ENCODE measurements around the gene DSE.

DNA sequence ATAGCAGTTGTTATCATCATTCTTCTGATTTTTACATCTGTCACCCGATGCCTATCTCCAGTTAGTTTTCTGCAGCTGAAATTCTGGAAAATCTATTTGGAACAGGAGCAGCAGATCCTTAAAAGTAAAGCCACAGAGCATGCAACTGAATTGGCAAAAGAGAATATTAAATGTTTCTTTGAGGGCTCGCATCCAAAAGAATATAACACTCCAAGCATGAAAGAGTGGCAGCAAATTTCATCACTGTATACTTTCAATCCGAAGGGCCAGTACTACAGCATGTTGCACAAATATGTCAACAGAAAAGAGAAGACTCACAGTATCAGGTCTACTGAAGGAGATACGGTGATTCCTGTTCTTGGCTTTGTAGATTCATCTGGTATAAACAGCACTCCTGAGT is 92.6 kb downstream of the DSE start:
- TF ChIP-seq CTCF (IDR thresholded peaks at IDR 0.05) (no peak), TCF7L2 (IDR thresholded peaks at IDR 0.05; ENCODE audit: low read depth, low read length) (no peak), SIN3A (IDR thresholded peaks at IDR 0.05; ENCODE audit: borderline replicate concordance, insufficient read depth, low read depth, low read length) (no peak), POLR2AphosphoS5 (IDR thresholded peaks at IDR 0.05; ENCODE audit: low read depth, low read length) (no peak)

All from Panc1 (cell line).